GDM1 (cell line): ENCODE data around the gene YDJC.
A peak's percentile ranks its signal among the peaks of the same experiment; 100 is the strongest.
"Not testable (repeated sequence)": the region's sequence is repeated elsewhere in the genome, so short reads cannot be mapped to it uniquely, and the experiment has no call there.

ENCODE experiments used
- DNase-seq: peaks from one replicate; lab custom pipeline; 2025; lab: John Stamatoyannopoulos, UW

The YDJC gene, protein sequence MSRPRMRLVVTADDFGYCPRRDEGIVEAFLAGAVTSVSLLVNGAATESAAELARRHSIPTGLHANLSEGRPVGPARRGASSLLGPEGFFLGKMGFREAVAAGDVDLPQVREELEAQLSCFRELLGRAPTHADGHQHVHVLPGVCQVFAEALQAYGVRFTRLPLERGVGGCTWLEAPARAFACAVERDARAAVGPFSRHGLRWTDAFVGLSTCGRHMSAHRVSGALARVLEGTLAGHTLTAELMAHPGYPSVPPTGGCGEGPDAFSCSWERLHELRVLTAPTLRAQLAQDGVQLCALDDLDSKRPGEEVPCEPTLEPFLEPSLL

DNA sequence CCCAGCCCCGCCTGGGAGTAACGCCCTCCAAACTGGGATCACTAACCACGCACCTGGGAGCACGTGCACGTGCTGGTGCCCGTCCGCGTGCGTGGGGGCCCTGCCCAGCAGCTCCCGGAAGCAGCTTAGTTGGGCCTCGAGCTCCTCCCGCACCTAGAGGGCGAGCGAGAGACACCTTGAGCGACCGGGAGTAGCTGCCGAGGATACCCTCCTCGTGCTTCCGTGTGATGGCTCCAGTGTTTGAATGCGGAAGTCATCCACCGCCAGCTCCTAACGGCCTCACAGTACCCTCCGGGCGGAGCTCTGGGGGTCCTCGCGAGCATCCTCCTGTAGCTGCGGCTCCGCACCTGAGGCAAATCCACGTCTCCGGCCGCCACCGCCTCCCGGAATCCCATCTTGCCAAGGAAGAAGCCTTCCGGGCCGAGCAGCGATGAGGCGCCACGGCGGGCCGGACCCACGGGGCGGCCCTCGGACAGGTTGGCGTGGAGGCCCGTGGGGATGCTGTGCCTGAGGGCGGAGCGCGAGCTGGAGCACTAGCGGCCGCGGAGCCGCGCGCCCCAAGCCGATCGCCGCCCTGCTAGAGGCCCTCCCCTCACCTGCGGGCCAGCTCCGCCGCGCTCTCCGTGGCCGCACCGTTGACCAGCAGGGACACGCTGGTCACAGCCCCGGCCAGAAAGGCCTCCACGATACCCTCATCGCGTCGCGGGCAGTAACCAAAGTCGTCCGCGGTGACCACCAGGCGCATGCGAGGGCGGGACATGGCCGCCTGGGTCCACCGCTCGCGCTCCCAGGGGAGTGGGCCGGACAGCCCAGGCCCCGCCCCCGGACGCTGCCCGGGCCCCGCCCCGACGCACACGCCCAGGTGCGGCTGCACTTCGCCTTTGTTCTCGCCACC, at the start of gene YDJC:
Gene YDJC (minus strand): TSS at position 768 of the 895 bp plus-strand sequence. CDS start 8 bp downstream, at position 760.
- peak; percentile 92 for DNase-seq

DNA sequence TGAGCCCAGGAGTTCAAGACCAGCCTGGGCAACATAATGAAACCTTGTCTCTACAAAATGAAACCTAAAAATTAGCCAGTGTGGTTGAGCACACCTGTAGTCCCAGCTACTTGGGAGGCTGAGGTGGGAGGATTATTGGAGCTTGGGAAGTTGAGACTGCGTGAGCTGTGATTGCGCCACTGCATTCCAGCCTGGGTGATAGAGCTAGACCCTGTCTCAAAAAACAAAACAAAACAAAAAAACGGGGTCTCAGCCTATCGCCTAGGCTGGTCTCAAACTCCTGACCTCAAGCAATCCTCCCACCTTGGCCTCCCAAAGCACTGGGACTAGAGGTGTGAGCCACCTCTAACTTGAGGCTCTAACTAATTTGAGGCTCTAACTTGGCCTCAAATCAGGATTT, 49.6 kb upstream of the YDJC start:
- no peak for DNase-seq

DNA sequence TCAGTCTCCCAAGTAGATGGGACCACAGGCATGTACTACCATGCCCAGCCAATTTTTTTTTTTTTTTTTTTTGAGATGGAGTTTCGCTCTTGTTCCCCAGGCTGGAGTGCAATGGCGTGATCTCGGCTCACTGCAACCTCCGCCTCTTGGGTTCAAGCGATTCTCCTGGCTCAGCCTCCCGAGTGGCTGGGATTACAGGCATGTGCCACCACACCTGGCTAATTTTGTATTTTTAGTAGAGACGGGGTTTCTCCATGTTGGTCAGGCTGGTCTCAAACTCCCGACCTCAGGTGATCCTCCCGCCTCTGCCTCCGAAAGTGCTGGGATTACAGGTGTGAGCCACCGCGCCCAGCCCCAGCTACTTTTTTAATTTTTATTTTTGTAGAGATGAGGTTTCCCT, 49.0 kb upstream of the YDJC start:
- not testable (repeated sequence) for DNase-seq

DNA sequence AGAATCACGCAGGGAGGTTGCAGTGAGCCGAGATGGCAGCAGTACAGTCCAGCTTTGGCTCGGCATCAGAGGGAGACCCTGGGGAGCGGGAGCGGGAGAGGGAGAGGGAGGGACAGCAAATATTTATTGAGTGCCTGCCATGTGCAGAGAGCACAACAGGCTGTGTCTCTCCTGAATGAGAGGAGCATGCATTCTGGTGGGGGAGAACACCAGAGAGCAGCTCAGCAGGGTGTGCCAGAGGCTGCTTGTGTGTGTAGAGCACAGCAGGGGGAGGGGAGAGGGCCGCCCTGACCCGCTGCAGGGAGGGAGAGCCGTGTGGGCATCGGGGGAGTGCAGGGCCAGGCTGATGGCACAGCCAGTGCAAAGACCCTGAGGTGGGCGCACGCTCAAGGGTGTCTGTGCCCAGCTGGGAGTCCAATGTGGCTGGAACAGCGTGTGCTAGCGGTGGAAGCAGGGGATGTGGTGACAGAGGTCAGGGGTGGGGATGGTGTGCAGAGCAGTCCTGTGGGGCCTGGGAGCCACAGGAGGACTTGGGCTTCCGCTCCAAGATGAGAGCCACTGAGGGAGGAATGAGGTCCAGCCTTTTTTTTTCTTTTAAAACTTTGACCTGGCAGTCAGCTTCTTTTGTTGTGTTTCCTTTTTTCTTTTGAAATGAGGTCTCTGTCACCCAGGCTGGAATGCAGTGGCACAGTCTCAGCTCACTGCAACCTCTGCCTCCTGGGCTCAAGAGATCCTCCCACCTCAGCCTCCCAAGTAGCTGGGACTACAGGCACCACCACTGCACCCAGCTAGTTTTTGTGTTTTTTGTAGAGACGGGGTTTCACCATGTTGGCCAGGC, 48.0 kb upstream of the YDJC start:
- DNase-seq: no peak

DNA sequence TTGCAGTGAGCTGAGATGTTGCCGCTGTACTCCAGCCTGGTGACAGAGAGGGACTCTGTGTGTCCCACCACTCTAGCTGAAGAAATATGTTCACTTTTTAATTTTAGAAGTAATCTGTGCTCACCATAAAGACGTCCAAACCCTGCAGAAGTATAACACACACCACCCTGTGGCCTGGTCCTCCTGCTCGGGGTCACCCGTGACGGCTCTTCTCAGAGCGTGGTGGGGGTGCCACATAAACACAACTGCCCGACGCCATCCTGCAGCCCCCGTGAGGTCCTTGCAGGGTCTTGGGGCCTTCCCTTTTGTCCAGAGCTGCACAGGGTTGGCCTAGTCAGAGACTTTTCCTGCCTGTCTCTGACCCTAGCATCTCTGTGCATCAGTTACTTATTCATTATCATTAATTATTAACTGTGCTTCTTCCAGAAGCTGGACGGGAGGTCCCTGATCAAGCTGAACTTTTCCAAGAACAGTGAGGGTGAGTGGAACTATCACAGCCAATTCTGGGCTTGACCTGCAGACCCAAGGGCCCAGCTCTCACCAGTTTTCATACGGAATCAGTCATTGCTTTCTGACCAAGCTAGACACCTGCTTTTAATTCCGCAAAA, 44.9 kb upstream of the YDJC start:
- no peak for DNase-seq

DNA sequence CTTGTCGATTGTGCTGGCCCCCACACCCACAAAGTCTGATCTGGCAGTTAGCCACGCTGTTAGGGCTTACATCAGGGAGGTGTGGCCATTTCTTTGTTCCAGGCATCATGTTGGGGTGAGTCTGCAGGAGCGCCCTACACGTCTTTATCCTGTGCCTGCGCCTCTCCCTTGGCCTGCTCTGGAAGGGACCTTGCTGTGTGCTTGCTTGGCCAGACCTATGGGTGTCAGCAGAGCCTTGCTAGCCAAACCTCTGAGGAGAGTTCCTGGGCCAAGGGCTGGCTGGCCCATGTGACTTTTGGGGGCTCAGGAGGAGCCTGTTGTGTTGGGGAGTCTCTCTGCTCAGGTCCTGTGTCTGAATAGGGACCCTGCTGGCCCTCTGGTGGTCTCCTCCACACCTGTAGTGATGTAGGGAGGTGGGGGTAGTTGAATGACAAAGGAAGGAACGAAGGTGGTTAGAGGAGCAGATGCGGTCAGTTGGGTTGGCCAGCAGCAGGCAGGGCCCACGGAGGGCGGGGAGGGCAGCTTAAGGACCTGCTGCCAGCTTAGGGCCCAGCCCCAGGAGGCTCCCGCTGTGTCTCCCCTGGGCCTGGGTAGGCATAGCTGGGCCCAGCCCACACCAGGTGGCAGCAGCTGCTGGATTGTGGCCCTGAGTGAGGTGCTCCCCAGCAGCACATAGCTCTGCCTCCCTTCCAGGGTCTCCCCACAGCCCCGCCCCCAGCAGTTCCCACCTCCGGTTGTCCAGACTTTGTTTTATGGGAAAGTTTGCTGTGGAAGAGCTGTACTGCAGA, 43.9 kb upstream of the YDJC start:
- no peak for DNase-seq

DNA sequence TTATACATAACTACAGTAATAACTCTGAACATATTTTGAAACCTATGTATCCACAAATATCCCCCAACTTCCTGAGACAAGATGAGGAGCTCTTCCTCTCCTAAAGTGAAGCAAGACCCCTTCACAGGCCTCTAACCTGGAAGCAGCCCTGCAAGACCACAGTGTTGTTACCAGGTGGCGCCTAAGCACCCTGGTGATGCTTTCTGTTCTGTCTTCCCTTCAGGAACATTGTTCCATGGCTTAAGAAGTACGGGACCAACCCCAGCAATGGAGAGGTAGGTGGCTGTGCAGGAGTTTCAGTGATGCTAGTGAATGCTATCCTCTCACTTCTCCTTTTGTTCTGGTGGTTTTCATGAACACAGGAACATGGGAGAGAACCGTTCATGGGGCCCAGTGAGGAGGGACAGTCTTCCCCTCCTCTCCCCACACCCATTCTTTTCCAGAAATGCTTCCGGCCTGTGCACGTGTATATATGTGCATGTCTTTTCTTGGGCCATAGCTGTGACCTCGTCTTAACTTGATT, 42.3 kb upstream of the YDJC start:
- no peak for DNase-seq

DNA sequence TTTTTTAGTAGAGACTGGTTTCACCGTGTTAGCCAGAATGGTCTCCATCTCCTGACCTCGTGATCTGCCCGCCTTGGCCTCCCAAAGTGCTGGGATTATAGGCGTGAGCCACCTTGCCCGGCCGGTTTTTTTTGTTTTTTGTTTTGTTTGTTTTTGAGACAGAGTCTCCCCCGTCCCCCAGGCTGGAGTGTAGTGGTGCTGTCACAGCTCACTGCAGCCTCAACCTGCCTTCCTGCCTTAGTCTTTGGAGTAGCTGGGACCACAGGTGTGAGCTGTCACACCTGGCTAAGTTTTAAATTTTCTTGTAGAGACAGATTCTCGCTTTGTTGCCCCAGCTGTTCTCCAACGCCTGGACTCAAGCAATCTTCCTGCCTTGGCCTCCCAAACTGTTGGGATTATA, 39.2 kb upstream of the YDJC start:
- DNase-seq: no peak

DNA sequence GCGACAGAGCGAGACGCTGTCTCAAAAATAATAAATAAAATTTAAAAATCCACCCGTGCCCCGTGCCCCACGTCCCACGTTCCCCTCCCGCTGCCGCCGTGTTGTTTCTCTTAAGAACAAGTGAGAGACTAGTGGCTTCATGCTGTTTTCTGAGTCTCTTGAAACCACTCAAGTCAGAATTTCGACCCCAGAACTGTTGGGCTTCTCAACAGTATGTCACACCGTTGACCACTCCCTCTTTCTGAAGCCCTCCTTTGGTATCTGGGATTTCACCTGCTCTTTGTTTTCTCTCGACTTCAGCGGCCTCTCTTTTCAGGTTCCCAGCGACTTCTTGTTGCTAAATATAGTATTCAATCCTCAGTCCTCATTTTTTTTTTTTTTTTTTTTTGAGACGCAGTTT, 37.0 kb upstream of the YDJC start:
- DNase-seq: no peak

DNA sequence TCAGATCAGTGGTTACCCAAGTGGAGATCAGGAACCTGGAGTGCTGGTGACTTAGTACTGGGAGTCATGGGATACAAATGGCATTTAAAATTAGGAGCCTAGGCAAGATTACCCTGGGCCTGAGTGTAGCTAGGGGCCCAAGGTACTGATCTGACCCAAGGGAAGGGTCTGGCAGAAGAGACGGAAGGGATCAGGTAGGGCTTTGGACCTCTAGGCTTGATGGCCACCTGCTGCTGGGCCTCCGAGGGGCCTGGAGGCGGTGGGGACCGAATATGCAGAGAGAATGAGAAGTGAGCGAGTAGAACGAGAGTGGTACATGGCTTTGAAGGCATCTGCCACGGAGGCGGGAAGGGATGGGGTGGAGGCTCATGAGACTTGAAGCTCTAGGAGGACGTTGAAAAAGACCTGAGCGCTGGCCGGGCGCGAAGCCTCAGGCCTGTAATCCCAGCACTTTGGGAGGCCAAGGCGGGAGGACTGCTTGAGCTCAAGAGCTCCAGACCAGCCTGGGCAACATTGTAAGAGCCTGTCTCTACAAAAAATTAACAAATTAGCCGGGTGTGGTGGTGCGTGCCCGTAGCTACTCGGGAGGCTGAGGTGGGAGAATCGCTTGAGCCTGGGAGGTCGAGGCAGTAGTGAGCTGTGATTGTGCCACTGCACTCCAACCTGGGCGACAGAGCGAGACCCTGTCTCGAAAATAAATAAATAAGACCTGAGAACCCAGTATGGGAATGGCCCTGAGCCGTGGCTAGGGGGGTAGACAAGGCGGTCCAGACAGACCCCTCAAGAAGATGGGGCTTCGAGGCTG, 35.4 kb upstream of the YDJC start:
- no peak for DNase-seq

DNA sequence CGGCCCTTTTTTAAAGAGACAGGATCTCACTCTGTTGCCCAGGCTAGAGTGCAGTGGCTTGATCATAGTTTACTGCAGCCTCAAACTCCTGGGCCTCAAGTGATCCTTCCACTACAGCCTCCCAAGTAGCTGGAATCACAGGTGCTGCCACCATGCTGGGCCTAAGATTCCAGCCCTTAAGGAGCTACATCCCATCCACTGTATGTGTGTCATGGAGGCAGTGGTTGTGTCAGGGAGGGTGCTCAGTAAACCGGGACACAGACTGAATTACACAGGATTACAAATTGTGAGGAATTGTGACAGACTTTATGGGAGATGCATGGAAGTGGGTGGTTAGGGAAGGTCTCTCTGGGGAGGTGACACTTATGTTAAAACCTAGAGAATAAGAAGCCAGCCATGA, 33.9 kb upstream of the YDJC start:
- DNase-seq: no peak

DNA sequence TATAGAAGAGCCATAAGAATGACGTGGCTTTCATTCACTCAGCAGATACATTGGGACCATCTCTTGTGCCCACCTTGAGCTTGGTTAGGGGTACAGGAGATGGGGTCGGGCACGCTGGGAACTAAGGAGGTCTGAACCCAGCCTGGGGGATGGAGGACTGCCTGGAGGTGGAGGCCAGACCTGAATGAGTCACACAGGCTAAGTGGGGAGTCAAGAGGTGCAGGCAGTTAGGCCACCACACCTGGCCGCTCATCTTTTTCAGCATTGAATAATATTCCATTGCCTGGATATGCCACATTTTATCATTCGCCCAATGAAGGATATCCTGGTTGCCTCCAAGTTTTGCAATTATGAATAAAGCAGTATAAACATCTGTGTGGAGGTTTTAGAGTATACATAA, 32.2 kb upstream of the YDJC start:
- DNase-seq: no peak

DNA sequence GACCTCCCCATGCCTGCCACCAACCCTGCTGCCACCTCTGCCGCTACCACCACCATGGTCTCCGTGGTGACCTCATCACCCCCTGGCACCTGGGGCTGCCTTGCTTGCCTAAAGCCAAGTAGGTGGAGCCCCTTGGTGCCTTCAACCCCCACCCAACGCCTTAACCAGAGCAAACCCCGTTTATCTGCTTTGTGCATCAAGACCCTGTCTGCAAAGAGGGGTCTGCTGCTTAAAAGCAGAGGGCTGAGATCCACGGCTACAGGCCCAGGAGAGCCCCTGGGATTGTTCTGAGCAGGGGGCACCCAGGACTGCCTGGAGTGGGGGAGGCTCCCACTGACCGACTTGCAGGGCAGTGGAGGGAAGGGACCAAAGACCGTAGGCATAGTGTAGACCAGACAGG, 31.1 kb upstream of the YDJC start:
- DNase-seq: no peak

DNA sequence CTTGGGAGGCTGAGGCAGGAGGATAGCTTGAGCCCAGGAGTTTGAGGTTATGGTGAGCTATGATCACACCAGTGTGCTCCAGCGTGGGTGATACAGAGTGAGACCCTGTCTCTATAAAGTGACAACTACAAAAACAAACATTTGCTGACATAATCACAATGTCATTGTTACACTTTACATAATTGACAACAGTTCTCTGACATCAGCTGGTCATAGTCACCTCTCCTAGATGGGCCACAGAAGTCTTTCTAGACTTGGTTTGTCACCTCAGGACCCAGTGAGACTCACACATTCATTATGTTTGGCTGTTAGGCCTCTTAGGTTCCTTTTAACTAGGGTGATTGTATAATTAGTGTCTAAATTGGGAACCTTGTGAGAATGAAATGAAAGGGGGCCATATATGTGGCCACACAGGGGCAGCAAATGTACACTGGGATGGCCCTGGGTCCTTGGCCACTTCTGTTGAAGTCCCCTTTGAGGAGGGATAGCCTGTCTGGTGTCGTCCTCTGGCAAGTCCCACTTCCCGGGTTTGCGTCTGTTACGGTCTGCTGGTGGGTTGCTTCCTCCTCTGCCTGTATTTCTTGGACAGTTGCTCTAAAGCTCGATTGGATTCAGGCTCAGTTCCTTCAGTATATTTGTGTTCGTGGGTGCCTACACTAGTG, 30.2 kb upstream of the YDJC start:
- no peak for DNase-seq

DNA sequence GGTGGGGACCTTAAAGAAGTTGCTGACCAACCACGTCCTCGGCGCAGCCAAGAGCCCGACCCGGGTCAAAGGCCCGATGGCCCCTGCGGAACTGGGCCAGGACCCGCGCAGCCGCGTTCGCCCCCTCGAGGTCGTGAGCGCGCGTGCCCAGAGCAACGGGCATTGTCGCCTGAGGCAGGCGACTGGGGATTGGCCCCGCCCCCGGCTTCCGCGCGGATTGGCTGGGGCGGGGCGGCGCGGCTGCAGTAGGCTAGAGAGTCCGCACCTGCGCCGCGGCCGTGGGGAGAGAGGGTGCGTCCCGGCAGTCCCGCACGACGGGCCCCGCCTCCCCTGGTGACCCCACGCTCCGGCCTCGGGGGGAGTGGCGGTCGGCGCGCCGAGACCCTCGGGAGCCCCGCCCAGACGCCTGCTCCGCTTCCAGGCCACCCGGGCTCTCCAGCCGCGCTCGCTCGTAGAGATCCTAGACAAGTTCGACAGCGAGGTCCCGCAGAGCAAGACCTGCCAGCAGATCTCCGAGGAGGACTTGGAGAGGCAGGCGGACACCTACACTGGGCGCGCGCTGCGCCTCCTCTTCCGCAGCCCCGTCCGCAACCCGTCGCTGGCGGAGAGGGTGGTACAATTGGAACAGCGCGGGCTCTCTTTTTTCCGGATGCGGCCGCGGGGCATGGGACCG, 27.7 kb upstream of the YDJC start:
- DNase-seq: peak; percentile 84

DNA sequence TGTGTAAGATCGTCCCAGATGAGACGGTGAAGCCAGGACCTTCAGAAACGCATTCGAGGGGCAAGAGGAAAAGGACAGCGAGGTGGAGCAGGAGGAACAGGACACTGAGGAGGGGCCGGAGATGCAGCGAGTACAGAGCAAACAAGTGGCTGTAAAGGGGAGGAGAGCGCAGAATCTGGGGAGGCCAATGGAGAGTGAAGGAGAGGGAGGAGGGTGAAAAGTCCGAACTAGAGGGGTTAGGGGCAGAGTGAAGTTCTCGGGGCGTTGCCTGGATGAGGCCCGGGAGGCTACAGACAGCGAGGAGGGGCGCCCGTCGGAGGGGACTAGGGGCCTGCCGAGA, 27.2 kb upstream of the YDJC start:
- DNase-seq: no peak

DNA sequence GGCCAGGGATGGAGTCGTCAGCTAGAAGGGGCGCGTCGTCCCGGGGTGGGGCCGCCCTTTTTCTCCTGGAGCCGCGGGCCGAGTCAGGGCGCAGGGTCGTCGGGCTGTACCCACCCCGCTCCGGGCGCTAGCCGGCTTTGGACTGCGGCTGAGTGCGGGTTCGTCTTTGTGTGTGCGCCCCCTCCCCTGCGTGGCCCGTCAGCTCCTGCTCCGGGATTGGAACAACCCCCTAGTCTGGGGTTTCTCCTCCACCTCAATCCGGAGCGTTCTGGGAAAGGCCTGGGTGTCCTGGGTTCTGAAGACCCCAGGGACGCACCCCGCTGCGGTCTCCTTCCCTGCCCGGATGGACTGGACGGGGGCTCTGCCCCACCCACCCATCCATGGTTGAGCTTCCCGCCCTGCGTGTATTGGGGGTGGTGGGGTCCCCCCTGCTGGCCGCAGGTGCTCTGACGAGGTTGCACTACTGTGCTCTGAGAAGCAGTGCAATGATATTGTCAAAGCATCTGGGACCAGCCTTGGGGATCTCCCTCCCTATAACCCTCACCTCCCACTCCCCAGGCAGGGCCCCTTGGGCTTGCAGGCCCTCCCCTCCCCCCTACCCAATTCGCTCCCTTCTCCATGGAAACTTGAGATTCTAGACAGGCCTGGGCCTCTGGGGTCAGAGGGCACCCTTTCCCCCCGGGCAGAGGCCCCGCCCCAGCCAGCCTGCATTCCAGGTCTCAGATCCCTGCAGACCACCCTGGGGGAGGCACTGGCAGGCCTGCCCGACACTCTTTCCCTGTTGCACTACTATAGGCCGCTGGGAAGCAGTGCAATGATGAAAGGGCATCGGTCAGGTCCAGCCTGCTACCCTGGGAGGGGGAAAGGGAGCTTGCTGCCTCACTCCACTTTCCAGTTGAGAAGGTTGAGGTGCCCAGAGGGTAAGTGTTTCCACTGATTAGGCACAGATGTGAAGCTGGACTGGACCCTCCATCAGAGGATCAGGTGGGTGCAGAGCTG, 23.0 kb upstream of the YDJC start:
- no peak for DNase-seq

DNA sequence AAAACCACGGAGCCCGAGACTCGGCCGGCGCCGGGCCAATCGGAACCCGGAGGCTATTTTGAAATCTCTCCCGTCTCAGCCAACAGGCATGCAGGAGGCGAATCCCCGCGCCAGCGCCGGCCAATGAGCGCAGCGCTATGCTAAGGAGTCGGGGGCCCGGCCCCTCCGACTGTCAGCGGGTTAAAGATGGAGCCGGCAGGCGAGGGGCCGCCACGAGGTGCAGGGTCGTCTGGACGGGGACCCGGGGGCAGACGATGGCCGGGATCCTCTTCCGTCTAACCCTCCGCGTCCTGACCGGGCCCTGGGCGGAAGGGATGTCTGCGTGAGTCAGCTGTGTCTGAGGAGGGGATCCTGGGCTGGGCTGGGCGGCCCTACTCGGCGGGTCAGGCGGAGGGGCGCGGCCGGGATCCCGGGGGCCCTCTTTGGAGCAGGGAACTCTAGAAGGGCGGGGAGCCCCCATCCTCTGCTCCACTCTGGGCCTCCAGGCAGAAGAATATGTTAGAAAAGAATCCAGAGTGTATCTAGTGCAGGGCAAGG, 22.3 kb upstream of the YDJC start:
- DNase-seq: peak; percentile 76
